ENCODE measurements around the gene USF1.

The USF1 gene

GRCh38 chr1:161074676-161075368 is 29.0 kb upstream of the USF1 start:
- TF ChIP-seq, protein P1, sequence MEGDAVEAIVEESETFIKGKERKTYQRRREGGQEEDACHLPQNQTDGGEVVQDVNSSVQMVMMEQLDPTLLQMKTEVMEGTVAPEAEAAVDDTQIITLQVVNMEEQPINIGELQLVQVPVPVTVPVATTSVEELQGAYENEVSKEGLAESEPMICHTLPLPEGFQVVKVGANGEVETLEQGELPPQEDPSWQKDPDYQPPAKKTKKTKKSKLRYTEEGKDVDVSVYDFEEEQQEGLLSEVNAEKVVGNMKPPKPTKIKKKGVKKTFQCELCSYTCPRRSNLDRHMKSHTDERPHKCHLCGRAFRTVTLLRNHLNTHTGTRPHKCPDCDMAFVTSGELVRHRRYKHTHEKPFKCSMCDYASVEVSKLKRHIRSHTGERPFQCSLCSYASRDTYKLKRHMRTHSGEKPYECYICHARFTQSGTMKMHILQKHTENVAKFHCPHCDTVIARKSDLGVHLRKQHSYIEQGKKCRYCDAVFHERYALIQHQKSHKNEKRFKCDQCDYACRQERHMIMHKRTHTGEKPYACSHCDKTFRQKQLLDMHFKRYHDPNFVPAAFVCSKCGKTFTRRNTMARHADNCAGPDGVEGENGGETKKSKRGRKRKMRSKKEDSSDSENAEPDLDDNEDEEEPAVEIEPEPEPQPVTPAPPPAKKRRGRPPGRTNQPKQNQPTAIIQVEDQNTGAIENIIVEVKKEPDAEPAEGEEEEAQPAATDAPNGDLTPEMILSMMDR (IDR thresholded peaks at IDR 0.05), result no peak

GRCh38 chr1:161073474-161074121 is 27.8 kb upstream of the USF1 start:
- TF ChIP-seq, protein P1 (IDR thresholded peaks at IDR 0.05), result no peak

DNA sequence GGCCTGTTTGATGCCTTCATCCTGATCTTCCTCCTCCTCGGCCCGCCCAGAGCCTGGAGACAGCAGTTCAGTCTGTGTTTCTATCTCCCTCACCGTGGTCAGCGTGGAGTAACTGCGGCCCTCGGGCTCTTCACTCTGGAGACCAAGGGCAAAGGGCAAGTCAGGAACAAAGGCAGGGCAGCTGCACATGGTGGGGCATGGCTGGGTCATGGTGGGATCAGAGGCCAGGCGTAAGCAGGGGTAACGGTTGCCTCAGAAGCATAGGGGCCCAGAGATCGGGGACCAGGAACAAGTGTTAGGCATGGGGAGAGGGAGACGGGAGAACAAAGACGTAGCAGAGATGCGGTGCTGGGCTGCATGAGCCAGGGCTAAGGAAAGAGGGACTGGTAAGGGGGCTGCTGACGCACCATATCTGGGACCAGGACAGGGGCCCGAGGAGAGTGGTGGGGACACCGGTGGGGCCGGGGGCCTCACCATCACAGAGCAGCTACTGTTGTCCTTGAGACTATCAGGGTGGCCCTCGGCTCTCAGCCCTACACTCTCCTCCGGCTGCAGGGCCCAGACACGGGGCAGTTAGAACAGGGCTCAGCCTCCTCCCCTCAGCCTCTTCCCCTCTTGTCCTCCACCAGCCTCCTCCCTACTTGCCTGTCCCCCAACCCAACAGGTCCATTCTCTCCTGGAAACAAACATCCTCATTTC is 27.1 kb upstream of the USF1 start:
- TF ChIP-seq, protein P1 (IDR thresholded peaks at IDR 0.05), result no peak

DNA sequence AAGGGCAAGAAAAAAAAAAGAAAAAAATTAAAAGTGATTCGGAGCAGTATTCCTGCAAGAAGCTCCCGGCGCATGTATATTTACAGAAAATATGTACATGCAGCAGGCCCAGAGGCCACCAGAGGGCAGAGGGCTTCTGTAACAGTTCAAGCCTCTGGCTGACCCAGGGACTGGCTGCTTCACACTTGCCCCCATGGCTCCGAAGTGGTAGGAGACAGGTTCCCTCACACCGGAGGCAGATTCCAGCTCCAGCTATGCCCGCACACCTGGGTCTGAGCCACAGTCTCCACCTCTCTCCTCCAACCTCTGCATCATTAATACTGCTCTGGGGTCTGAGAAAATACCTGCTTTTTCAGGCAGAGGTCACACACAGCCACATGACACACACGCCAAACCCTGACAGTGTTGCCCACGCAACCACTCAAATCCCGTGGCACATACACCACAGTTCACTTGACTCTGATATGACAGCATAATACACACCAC is 26.2 kb upstream of the USF1 start:
- TF ChIP-seq, protein P1 (IDR thresholded peaks at IDR 0.05), result peak; percentile 60

DNA sequence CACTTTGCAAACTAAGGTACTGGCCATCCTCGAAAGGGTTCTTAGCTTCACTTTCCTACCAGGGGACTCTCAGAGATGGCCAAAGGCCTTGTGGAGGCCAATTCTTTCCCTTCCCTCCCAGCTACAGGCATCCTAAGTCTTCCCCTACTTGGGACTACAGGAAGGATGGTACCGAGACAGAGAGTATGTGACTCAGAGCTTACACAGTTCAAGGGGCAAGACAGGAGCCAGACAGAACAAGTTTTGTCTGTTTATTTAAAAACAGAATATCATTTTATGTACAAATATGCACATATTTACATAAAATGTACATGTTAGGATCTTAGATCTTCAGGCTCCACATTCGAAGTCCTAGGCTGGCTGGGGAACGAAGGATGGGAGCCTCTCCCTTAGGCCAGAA is 25.0 kb upstream of the USF1 start:
- TF ChIP-seq, protein P1 (IDR thresholded peaks at IDR 0.05), result no peak

- TF ChIP-seq, protein P1 (IDR thresholded peaks at IDR 0.05), result no peak
Measured at GRCh38 chr1:161069731-161070270, 24.0 kb upstream of the USF1 start, which contains the start of gene ARHGAP30. Gene ARHGAP30 (minus strand): TSS chr1:161069891. CDS start chr1:161069624, 267 bp downstream.

GRCh38 chr1:161069241-161069640 is 23.5 kb upstream of the USF1 start:
- TF ChIP-seq, protein P1 (IDR thresholded peaks at IDR 0.05), result no peak
